Measurements from ENCODE around the gene COQ3. TPM values are rescaled to one million over a fixed set of nuclear protein-coding genes. Genes with fewer than 3 reads are reported as not detected.

The COQ3 gene
- total RNA-seq, 1 donor from 2014 or later, result 5.7 TPM

GRCh38 chr6:99359800-99360199 is 34.2 kb downstream of the COQ3 start:
- no peak for TF ChIP-seq CTCF (conservative IDR thresholded peaks at IDR 0.05; ENCODE audit: low read depth, low read length)
- DNase-seq (ENCODE audit: low read depth), result no peak
- H3K4me3 ChIP-seq (ENCODE audit: low read depth, low read length), result no peak overlapping the region

GRCh38 chr6:99356641-99357040 is 37.4 kb downstream of the COQ3 start:
- no peak for DNase-seq (ENCODE audit: low read depth)
- no peak for TF ChIP-seq CTCF (conservative IDR thresholded peaks at IDR 0.05; ENCODE audit: low read depth, low read length)
- H3K4me3 ChIP-seq (ENCODE audit: low read depth, low read length), result no peak overlapping the region

- TF ChIP-seq CTCF (conservative IDR thresholded peaks at IDR 0.05; ENCODE audit: low read depth, low read length), result no peak
- DNase-seq (ENCODE audit: low read depth), result no peak
These were observed 39.0 kb downstream of the COQ3 start for GRCh38 chr6:99354983-99355382.

GRCh38 chr6:99353126-99353525 is 40.9 kb downstream of the COQ3 start:
- DNase-seq (ENCODE audit: low read depth), result no peak
- TF ChIP-seq CTCF (conservative IDR thresholded peaks at IDR 0.05; ENCODE audit: low read depth, low read length), result no peak
- H3K4me3 ChIP-seq (ENCODE audit: low read depth, low read length), result no peak overlapping the region

More at GRCh38 chr6:99354983-99355382, 39.0 kb downstream of the COQ3 start:
- H3K4me3 ChIP-seq (ENCODE audit: low read depth, low read length), result no peak overlapping the region

GRCh38 chr6:99350573-99350972 is 43.4 kb downstream of the COQ3 start:
- H3K4me3 ChIP-seq (ENCODE audit: low read depth, low read length), result peak overlapping the region; percentile 60
- no peak for DNase-seq (ENCODE audit: low read depth)
- no peak for TF ChIP-seq CTCF (conservative IDR thresholded peaks at IDR 0.05; ENCODE audit: low read depth, low read length)

GRCh38 chr6:99349171-99350141 is 44.5 kb downstream of the COQ3 start, which contains the start of gene FAXC:
TSS of gene FAXC (minus strand) at chr6:99349674. CDS start at chr6:99349372, 302 bp downstream.
- no peak for DNase-seq (ENCODE audit: low read depth)
- H3K4me3 ChIP-seq (ENCODE audit: low read depth, low read length), result peak within 1 kb of the TSS; percentile 60
- TF ChIP-seq CTCF (conservative IDR thresholded peaks at IDR 0.05; ENCODE audit: low read depth, low read length), result peak; percentile 20

Data from epithelial cell of proximal tubule (primary cell).